ENCODE data around the gene TNFRSF18. TPM values are rescaled to one million over a fixed set of nuclear protein-coding genes. Genes with fewer than 3 reads are reported as not detected.

The TNFRSF18 gene
- total RNA-seq, 2 donors from 2014 or later: 0.95 to 1.7 TPM

DNA sequence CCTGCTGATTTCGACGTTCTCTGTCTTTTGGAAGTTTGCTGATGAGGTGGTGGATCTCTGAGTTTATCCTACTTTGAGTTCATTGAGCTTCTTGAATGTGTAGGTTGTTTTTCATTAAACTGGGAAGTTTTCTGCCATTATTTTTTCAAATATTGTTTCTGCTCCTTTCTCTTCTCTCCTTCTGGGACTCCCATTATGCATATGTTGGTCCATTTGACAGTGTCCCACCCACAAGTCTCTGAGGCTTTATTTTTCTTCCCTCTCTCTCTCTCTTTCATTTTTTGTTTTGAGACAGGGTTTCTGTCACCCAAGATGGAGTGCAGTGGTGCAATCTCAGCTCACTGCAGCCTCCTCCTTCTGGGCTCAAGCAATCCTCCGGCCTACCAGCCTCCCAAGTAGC is 11.7 kb downstream of the TNFRSF18 start:
- Mint-ChIP-seq H3K4me1 (no peaks in the 10 kb centered on the region), H3K27ac (no peak overlapping the region)

DNA sequence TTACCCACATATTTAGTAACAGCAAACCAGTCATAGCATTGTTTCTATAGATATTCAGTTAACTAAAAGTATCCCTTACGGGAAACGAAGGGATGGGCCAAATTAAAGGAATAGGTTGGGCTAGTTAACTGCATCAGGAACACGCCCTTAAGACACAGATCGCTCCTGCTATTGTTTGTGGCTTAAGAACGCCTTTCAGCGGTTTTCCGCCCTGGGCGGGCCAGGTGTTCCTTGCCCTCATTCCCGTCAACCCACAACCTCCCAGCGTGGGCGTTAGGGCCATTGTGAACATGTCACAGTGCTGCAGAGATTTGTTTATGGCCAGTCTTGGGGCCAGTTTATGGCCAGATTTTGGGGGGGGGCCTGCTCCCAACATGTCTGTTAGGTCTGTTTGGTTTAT is 14.7 kb downstream of the TNFRSF18 start:
- Histone ChIP-seq H3K9ac (ENCODE audit: extremely low read depth, low read length, poor library complexity, severe bottlenecking) (no peak overlapping the region), H3K9me3 (ENCODE audit: control insufficient read depth, low read length) (peaks cover 28% of the 10 kb centered on the region), H3K27me3 (ENCODE audit: control insufficient read depth, insufficient read depth, low read length, poor library complexity, severe bottlenecking) (no peaks in the 10 kb centered on the region), H3K4me3 (ENCODE audit: low read length) (no peak overlapping the region), H3K4me1 (ENCODE audit: control insufficient read depth, insufficient read depth, low read length) (no peaks in the 10 kb centered on the region), H3K27ac (ENCODE audit: low read depth, low read length) (no peak overlapping the region), H3K36me3 (ENCODE audit: control insufficient read depth, insufficient read depth, low read length) (no peaks in the 10 kb centered on the region)
- TF ChIP-seq, protein P1, sequence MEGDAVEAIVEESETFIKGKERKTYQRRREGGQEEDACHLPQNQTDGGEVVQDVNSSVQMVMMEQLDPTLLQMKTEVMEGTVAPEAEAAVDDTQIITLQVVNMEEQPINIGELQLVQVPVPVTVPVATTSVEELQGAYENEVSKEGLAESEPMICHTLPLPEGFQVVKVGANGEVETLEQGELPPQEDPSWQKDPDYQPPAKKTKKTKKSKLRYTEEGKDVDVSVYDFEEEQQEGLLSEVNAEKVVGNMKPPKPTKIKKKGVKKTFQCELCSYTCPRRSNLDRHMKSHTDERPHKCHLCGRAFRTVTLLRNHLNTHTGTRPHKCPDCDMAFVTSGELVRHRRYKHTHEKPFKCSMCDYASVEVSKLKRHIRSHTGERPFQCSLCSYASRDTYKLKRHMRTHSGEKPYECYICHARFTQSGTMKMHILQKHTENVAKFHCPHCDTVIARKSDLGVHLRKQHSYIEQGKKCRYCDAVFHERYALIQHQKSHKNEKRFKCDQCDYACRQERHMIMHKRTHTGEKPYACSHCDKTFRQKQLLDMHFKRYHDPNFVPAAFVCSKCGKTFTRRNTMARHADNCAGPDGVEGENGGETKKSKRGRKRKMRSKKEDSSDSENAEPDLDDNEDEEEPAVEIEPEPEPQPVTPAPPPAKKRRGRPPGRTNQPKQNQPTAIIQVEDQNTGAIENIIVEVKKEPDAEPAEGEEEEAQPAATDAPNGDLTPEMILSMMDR (conservative IDR thresholded peaks at IDR 0.05): no peak
- 89 to 91% methylated on average over 11 of the region's 11 CpGs for WGBS, 2 experiments (ENCODE audit: insufficient coverage in 1 of 2, insufficient read length in 1 of 2)
- Mint-ChIP-seq H3K4me3 (no peak overlapping the region), H3K36me3 (ENCODE audit: low read depth) (no peaks in the 10 kb centered on the region), H3K27ac (no peak overlapping the region), H3K4me1 (no peaks in the 10 kb centered on the region), H3K9me3 (peaks cover 38% of the 10 kb centered on the region), H3K27me3 (ENCODE audit: insufficient read depth) (peaks cover 23% of the 10 kb centered on the region)
- no peak for DNase-seq

More for the DNA sequence above, 11.7 kb downstream of the TNFRSF18 start:
- no peak overlapping the region for H3K4me3 Mint-ChIP-seq
- Histone ChIP-seq H3K9ac (ENCODE audit: extremely low read depth, low read length, poor library complexity, severe bottlenecking) (no peak overlapping the region), H3K4me1 (ENCODE audit: control insufficient read depth, insufficient read depth, low read length) (no peaks in the 10 kb centered on the region), H3K36me3 (ENCODE audit: control insufficient read depth, insufficient read depth, low read length) (no peaks in the 10 kb centered on the region), H3K27ac (ENCODE audit: low read depth, low read length) (no peak overlapping the region), H3K4me3 (ENCODE audit: low read length) (no peak overlapping the region), H3K9me3 (ENCODE audit: control insufficient read depth, low read length) (peaks cover 28% of the 10 kb centered on the region), H3K27me3 (ENCODE audit: control insufficient read depth, insufficient read depth, low read length, poor library complexity, severe bottlenecking) (no peaks in the 10 kb centered on the region)
- 86 to 93% methylated on average over 1 to 3 of the region's 3 CpGs for WGBS, 2 experiments (ENCODE audit: insufficient coverage in 1 of 2, insufficient read length in 1 of 2)
- DNase-seq: no peak
- peaks cover 34% of the 10 kb centered on the region for H3K9me3 Mint-ChIP-seq
- TF ChIP-seq, protein P1 (conservative IDR thresholded peaks at IDR 0.05): no peak
- no peaks in the 10 kb centered on the region for H3K36me3 Mint-ChIP-seq (ENCODE audit: low read depth)
- peaks cover 19% of the 10 kb centered on the region for H3K27me3 Mint-ChIP-seq (ENCODE audit: insufficient read depth)

DNA sequence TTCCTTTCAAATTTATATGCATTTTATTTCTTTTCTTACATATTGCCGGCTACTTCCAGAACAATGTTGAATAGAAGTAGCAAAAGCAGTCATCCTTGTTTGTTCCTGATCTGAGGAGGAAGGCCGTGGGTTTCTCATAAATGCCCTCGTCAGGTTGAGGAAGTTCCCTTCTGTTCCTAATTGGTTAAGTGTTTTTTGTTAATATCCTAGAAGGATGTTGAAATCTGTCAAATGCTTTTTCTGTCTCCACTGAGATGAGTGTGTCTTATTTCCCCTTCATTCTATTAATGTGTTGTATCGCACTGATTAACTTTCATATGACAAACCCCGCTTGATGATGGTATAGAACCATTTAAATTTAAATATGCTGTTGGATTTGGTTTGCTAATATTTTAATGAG is 17.3 kb downstream of the TNFRSF18 start:
- DNase-seq: no peak
- Histone ChIP-seq H3K36me3 (ENCODE audit: control insufficient read depth, insufficient read depth, low read length) (no peaks in the 10 kb centered on the region), H3K9me3 (ENCODE audit: control insufficient read depth, low read length) (peaks cover 20% of the 10 kb centered on the region), H3K27ac (ENCODE audit: low read depth, low read length) (no peak overlapping the region), H3K4me1 (ENCODE audit: control insufficient read depth, insufficient read depth, low read length) (no peaks in the 10 kb centered on the region), H3K27me3 (ENCODE audit: control insufficient read depth, insufficient read depth, low read length, poor library complexity, severe bottlenecking) (no peaks in the 10 kb centered on the region), H3K9ac (ENCODE audit: extremely low read depth, low read length, poor library complexity, severe bottlenecking) (no peak overlapping the region), H3K4me3 (ENCODE audit: low read length) (no peak overlapping the region)
- peaks cover 26% of the 10 kb centered on the region for H3K9me3 Mint-ChIP-seq
- WGBS, 2 experiments (ENCODE audit: insufficient coverage in 1 of 2, insufficient read length in 1 of 2): 90 to 91% methylated on average over 4 to 5 of the region's 5 CpGs
- H3K27me3 Mint-ChIP-seq (ENCODE audit: insufficient read depth): peaks cover 9% of the 10 kb centered on the region
- H3K4me3 Mint-ChIP-seq: no peak overlapping the region
- no peaks in the 10 kb centered on the region for H3K36me3 Mint-ChIP-seq (ENCODE audit: low read depth)
- H3K4me1 Mint-ChIP-seq: no peaks in the 10 kb centered on the region
- TF ChIP-seq, protein P1 (conservative IDR thresholded peaks at IDR 0.05): no peak
- H3K27ac Mint-ChIP-seq: no peak overlapping the region
